ENCODE results near the gene PARD3B. TPM values are rescaled to one million over a fixed set of nuclear protein-coding genes. Genes with fewer than 3 reads are reported as not detected.

The PARD3B gene
- total RNA-seq, 1 experiment from 2014 or later: 10.1 TPM

DNA sequence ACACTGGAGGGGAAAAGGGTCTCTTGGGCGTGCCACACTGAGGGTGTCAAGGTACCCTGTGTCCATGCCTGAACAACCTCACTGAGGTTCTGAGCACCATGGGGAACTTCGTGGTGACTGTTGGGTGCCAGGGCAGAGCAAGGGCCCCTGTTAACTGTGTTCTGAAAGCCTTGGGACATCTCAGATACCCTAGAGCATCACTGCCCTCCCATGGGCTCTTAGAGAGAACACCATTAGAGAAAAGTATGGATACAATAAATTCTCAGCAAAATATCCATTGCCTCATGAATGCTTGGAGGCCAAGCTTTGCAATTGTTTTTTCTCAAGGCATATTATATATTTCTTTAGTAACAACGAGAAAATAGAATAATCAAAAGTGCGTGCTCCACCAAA lies 648.6 kb downstream of the PARD3B start:
- CTCF ChIA-PET: interaction anchor here (0.5 kb wide), 1 partner anchor 25 kb away, joined by 3 read pairs; no protein-coding TSS in a partner anchor
- no peaks in the 10 kb centered on the region for H3K9me3 Mint-ChIP-seq (ENCODE audit: low read depth, unreplicated experiment)
- no peak overlapping the region for H3K27ac Mint-ChIP-seq (ENCODE audit: unreplicated experiment)
- no peaks in the 10 kb centered on the region for H3K27me3 Mint-ChIP-seq (ENCODE audit: unreplicated experiment)
- H3K36me3 Mint-ChIP-seq (ENCODE audit: insufficient read depth, unreplicated experiment): no peaks in the 10 kb centered on the region
- TF ChIP-seq, protein P1, sequence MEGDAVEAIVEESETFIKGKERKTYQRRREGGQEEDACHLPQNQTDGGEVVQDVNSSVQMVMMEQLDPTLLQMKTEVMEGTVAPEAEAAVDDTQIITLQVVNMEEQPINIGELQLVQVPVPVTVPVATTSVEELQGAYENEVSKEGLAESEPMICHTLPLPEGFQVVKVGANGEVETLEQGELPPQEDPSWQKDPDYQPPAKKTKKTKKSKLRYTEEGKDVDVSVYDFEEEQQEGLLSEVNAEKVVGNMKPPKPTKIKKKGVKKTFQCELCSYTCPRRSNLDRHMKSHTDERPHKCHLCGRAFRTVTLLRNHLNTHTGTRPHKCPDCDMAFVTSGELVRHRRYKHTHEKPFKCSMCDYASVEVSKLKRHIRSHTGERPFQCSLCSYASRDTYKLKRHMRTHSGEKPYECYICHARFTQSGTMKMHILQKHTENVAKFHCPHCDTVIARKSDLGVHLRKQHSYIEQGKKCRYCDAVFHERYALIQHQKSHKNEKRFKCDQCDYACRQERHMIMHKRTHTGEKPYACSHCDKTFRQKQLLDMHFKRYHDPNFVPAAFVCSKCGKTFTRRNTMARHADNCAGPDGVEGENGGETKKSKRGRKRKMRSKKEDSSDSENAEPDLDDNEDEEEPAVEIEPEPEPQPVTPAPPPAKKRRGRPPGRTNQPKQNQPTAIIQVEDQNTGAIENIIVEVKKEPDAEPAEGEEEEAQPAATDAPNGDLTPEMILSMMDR (IDR thresholded peaks at IDR 0.05; ENCODE audit: unreplicated experiment): no peak
- H3K4me3 Mint-ChIP-seq (ENCODE audit: low read depth, unreplicated experiment): no peak overlapping the region
- no TSS peak for BruUV-seq (replicated peaks)
- intact Hi-C loops (cut with micrococcal nuclease; ENCODE audit: unreplicated experiment): no loop called here
- H3K4me1 Mint-ChIP-seq (ENCODE audit: low read depth, unreplicated experiment): no peaks in the 10 kb centered on the region
- DNase-seq: no peak

DNA sequence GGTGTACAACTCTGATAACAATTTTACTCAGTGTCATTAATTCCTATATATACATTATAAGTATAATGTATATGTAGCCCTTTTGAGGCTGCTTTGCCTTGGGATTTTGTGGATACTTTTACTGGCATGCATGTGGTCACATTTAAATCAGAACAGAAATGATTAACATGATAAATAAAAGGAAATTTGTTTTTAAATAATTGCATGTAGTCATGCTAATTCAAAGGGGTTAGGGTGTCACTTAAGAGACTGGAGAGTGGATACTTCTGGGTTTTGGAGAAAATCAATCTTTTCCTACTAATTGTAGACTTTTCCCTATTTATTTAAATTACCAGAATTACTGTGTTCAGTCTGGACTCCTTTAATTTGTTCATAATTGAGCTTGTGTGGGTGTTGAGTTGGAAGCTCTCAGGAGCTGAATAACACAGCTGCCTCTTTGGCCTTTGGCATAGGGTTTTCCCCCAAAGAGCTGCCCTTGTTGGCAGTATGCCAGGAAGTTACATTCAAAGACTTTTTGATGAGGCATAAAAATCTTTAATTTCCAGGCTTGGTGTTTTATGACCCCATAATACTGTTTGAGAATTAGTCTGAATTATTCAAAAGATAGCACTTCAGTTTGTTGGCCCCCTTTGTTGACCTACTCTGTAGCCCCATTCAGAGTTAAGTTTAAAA lies 652.3 kb downstream of the PARD3B start:
- no TSS peak for BruUV-seq (replicated peaks)
- H3K36me3 Mint-ChIP-seq (ENCODE audit: insufficient read depth, unreplicated experiment): no peaks in the 10 kb centered on the region

DNA sequence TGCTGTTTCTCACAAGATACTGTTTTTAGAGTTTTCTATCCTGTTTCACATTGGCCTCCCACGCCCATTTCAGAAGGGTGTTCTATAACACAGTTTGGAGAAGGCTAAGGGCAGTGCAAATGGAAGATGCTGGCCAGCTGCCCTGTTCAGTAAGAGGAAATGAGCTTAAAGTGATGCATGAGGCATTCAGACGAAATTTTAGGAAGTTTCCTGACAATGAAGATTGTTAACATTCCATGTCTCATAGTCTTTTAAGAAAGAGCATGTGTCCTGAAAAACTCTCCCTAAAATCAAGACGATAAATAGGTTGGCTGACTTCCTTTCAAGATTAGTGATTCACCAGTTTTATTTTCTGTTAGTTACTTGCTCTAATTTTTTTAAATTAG lies 652.9 kb downstream of the PARD3B start:
- Mint-ChIP-seq H3K27ac (ENCODE audit: unreplicated experiment) (no peak overlapping the region), H3K36me3 (ENCODE audit: insufficient read depth, unreplicated experiment) (no peaks in the 10 kb centered on the region), H3K4me3 (ENCODE audit: low read depth, unreplicated experiment) (no peak overlapping the region), H3K9me3 (ENCODE audit: low read depth, unreplicated experiment) (no peaks in the 10 kb centered on the region), H3K4me1 (ENCODE audit: low read depth, unreplicated experiment) (no peaks in the 10 kb centered on the region), H3K27me3 (ENCODE audit: unreplicated experiment) (no peaks in the 10 kb centered on the region)
- TF ChIP-seq, protein P1 (IDR thresholded peaks at IDR 0.05; ENCODE audit: unreplicated experiment): no peak
- DNase-seq: no peak
- intact Hi-C loops (cut with micrococcal nuclease; ENCODE audit: unreplicated experiment): no loop called here
- CTCF ChIA-PET: interaction anchor here (1.2 kb wide), 1 partner anchor 15 kb away, joined by 3 read pairs; no protein-coding TSS in a partner anchor
- no TSS peak for BruUV-seq (replicated peaks)

More for the DNA sequence above, 652.3 kb downstream of the PARD3B start:
- no peak overlapping the region for H3K27ac Mint-ChIP-seq (ENCODE audit: unreplicated experiment)
- intact Hi-C loops (cut with micrococcal nuclease; ENCODE audit: unreplicated experiment): no loop called here
- TF ChIP-seq, protein P1 (IDR thresholded peaks at IDR 0.05; ENCODE audit: unreplicated experiment): no peak
- DNase-seq: no peak
- no peak overlapping the region for H3K4me3 Mint-ChIP-seq (ENCODE audit: low read depth, unreplicated experiment)
- H3K27me3 Mint-ChIP-seq (ENCODE audit: unreplicated experiment): no peaks in the 10 kb centered on the region
- no peaks in the 10 kb centered on the region for H3K4me1 Mint-ChIP-seq (ENCODE audit: low read depth, unreplicated experiment)
- H3K9me3 Mint-ChIP-seq (ENCODE audit: low read depth, unreplicated experiment): no peaks in the 10 kb centered on the region
- CTCF ChIA-PET: no interaction called here

DNA sequence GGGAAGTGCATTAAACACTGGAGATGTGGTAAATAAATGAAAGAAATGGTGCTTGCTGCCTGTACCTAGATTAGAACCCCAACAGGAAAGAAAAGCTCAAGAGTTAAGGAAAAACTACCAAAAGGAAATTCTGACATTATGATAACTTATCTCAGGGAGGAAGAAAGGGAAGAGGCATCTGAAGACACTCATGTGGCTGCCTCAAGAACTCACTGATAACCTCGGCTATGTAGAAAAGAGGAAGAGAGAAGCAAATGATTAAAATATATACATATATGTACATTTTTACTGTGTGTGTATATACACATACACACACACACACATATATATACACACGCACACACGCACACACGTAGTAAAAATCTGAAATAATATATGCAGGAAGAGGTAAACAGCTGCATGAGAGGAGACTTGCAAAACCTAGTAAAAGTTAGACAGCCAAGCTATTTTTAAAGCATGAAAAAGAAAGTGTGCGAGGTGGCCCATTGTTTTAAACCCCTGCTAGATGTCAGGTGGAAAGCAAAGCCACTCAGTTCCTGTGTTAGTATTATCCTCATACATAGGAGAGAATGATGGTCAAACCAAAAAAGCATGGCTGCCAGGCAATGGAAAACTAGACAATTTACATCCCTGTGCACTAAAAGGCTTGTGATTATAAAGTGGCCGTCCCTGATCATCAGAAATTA lies 654.0 kb downstream of the PARD3B start:
- Mint-ChIP-seq H3K36me3 (ENCODE audit: insufficient read depth, unreplicated experiment) (no peaks in the 10 kb centered on the region), H3K4me3 (ENCODE audit: low read depth, unreplicated experiment) (no peak overlapping the region), H3K9me3 (ENCODE audit: low read depth, unreplicated experiment) (no peaks in the 10 kb centered on the region), H3K27me3 (ENCODE audit: unreplicated experiment) (no peaks in the 10 kb centered on the region), H3K27ac (ENCODE audit: unreplicated experiment) (no peak overlapping the region), H3K4me1 (ENCODE audit: low read depth, unreplicated experiment) (no peaks in the 10 kb centered on the region)
- intact Hi-C loops (cut with micrococcal nuclease; ENCODE audit: unreplicated experiment): no loop called here
- TF ChIP-seq, protein P1 (IDR thresholded peaks at IDR 0.05; ENCODE audit: unreplicated experiment): no peak
- no peak for DNase-seq
- CTCF ChIA-PET: interaction anchor here (1.2 kb wide), 1 partner anchor 14 kb away, joined by 3 read pairs; no protein-coding TSS in a partner anchor
- no TSS peak for BruUV-seq (replicated peaks)
